Mammary microvascular endothelial cell (primary cell): ENCODE results near the gene PKNOX2. TPM values are rescaled to one million over a fixed set of nuclear protein-coding genes. Genes with fewer than 3 reads are reported as not detected.

Experiments used
- total RNA-seq: library from RNA; depleted of rRNA; stranded (reverse); fragments of >200 nt; gene quantifications from 2 replicates; pipeline ENCODE4 v1.2.3, GENCODE V29; 2015

The PKNOX2 gene, protein sequence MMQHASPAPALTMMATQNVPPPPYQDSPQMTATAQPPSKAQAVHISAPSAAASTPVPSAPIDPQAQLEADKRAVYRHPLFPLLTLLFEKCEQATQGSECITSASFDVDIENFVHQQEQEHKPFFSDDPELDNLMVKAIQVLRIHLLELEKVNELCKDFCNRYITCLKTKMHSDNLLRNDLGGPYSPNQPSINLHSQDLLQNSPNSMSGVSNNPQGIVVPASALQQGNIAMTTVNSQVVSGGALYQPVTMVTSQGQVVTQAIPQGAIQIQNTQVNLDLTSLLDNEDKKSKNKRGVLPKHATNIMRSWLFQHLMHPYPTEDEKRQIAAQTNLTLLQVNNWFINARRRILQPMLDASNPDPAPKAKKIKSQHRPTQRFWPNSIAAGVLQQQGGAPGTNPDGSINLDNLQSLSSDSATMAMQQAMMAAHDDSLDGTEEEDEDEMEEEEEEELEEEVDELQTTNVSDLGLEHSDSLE
- total RNA-seq, result not detected in 2 replicates

DNA sequence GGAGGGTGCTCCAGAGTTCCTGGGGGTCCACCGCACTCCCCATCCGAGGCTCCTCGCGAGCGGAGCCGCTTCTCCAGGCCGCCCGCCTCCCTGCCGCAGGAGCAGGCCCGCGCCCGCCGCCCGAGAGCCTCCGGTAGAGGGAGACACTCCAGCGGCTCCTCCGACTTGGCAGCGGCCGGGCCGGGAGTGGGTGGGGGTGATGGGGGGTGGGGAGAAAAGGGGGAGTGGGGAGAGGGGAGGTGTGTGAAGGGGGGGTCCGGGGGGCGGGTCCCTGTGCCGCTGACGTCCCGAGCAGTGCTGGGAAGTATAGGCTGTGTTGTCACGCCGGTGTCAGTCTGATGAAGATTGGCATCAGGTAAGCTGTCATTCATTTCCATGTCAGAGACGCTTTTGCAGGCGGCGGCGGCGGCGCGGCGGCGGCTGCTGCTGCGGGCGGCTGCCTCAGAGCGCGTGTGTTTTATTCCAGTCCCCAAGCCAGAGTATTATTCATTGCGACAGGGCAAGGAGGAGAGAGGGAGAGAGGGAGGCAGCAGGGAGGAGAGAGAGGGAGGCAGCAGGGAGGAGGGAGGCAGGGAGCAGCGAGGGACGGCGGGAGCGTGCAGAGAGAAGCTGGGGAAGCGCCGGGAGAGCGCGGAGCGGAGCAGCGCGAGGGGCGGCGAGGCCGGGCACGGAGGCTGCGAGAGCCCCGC, at the start of gene PKNOX2:
Gene PKNOX2, plus strand, starts transcription at position 330 of the 689 bp plus-strand sequence. CDS start 186,555 bp downstream, outside the sequence.

Other genes with a start within 250 kb of the PKNOX2 start
- not detected in 2 replicates for gene HEPN1, start 245.5 kb upstream of the PKNOX2 start, total RNA-seq
- not detected in 2 replicates for gene HEPACAM, start 228.7 kb upstream of the PKNOX2 start, total RNA-seq
- gene CCDC15, start 210.5 kb upstream of the PKNOX2 start, total RNA-seq, result 4.2 and 4.4 TPM in 2 replicates
- 2.9 and 3.7 TPM in 2 replicates for gene SLC37A2, start 101.4 kb upstream of the PKNOX2 start, total RNA-seq
- 23.5 and 27.3 TPM in 2 replicates for gene TMEM218, start 53.1 kb upstream of the PKNOX2 start, total RNA-seq